ENCODE measurements around the gene RFC3. TPM values are rescaled to one million over a fixed set of nuclear protein-coding genes. Genes with fewer than 3 reads are reported as not detected.

The RFC3 gene
- total and polyA plus RNA-seq, 2 of the 13 experiments (the other 11 are each of a cell fraction or from before 2014, with no cell fraction given) = 16.0 to 55.7 TPM

GRCh38 chr13:33815011-33815550, 2.9 kb upstream of the RFC3 start (continued):
- TF ChIP-seq SKIL (CRISPR knock-in tag; IDR thresholded peaks at IDR 0.05; ENCODE audit: borderline replicate concordance) = no peak
- no peak for TF ChIP-seq TFDP2 (CRISPR knock-in tag; IDR thresholded peaks at IDR 0.05)
- no peak for TF ChIP-seq ZNF788 (CRISPR knock-in tag; IDR thresholded peaks at IDR 0.05; ENCODE audit: borderline replicate concordance)
- TF ChIP-seq, protein P1, sequence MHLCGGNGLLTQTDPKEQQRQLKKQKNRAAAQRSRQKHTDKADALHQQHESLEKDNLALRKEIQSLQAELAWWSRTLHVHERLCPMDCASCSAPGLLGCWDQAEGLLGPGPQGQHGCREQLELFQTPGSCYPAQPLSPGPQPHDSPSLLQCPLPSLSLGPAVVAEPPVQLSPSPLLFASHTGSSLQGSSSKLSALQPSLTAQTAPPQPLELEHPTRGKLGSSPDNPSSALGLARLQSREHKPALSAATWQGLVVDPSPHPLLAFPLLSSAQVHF (CRISPR knock-in tag; IDR thresholded peaks at IDR 0.05) = no peak
- no peak for TF ChIP-seq ATF4 (CRISPR knock-in tag; IDR thresholded peaks at IDR 0.05)
- no peak for TF ChIP-seq YEATS4 (CRISPR knock-in tag; IDR thresholded peaks at IDR 0.05; ENCODE audit: borderline replicate concordance)
- TF ChIP-seq, protein P2, sequence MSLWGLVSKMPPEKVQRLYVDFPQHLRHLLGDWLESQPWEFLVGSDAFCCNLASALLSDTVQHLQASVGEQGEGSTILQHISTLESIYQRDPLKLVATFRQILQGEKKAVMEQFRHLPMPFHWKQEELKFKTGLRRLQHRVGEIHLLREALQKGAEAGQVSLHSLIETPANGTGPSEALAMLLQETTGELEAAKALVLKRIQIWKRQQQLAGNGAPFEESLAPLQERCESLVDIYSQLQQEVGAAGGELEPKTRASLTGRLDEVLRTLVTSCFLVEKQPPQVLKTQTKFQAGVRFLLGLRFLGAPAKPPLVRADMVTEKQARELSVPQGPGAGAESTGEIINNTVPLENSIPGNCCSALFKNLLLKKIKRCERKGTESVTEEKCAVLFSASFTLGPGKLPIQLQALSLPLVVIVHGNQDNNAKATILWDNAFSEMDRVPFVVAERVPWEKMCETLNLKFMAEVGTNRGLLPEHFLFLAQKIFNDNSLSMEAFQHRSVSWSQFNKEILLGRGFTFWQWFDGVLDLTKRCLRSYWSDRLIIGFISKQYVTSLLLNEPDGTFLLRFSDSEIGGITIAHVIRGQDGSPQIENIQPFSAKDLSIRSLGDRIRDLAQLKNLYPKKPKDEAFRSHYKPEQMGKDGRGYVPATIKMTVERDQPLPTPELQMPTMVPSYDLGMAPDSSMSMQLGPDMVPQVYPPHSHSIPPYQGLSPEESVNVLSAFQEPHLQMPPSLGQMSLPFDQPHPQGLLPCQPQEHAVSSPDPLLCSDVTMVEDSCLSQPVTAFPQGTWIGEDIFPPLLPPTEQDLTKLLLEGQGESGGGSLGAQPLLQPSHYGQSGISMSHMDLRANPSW (CRISPR knock-in tag; IDR thresholded peaks at IDR 0.05; ENCODE audit: borderline replicate concordance) = no peak
- no peak for TF ChIP-seq ZC3H13 (CRISPR knock-in tag; IDR thresholded peaks at IDR 0.05)
- TF ChIP-seq ZNF782 (CRISPR knock-in tag; IDR thresholded peaks at IDR 0.05; ENCODE audit: borderline replicate concordance) = no peak
- TF ChIP-seq ZNF776 (CRISPR knock-in tag; IDR thresholded peaks at IDR 0.05) = no peak
- no peak for TF ChIP-seq ZNF615 (CRISPR knock-in tag; IDR thresholded peaks at IDR 0.05; ENCODE audit: borderline replicate concordance)
- no peak for TF ChIP-seq XRCC5 (optimal IDR thresholded peaks at IDR 0.05; ENCODE audit: low read length)
- no peak for TF ChIP-seq GFI1 (CRISPR knock-in tag; IDR thresholded peaks at IDR 0.05; ENCODE audit: borderline replicate concordance)
- no peak for TF ChIP-seq KAT2B (IDR thresholded peaks at IDR 0.05; ENCODE audit: borderline replicate concordance, low read depth, low read length)
- no peak for TF ChIP-seq HNRNPK (IDR thresholded peaks at IDR 0.05; ENCODE audit: low read depth, low read length, poor library complexity, severe bottlenecking)
- TF ChIP-seq ZNF790 (CRISPR knock-in tag; IDR thresholded peaks at IDR 0.05; ENCODE audit: borderline replicate concordance) = no peak
- TF ChIP-seq NR2F6 (IDR thresholded peaks at IDR 0.05) = peak; percentile 20; the same call in 1 of the 2 replicates
- peak; percentile 29; the same call in 1 of the 2 replicates for TF ChIP-seq NR2F6 (CRISPR knock-in tag; IDR thresholded peaks at IDR 0.05)
- TF ChIP-seq ZBTB7A (CRISPR knock-in tag; IDR thresholded peaks at IDR 0.05) = no peak
- TF ChIP-seq ZNF761 (CRISPR knock-in tag; conservative IDR thresholded peaks at IDR 0.05) = no peak
- TF ChIP-seq ZNF569 (CRISPR knock-in tag; IDR thresholded peaks at IDR 0.05; ENCODE audit: borderline replicate concordance) = no peak
- TF ChIP-seq ARHGAP35 (CRISPR knock-in tag; IDR thresholded peaks at IDR 0.05; ENCODE audit: borderline replicate concordance) = no peak
- no peak for TF ChIP-seq ZNF563 (CRISPR knock-in tag; IDR thresholded peaks at IDR 0.05)
